SIG-M5 treated with dmso at 0.1 percent for 504 hours (cell line): ENCODE results near the gene LIPG.
"Not testable (repeated sequence)": the region's sequence is repeated elsewhere in the genome, so short reads cannot be mapped to it uniquely, and the experiment has no call there.

Experiments
- DNase-seq: peaks from one replicate; lab custom pipeline; 2025; ENCODE audit not compliant: unreplicated experiment; lab: John Stamatoyannopoulos, UW

The LIPG gene

GRCh38 chr18:49561289-49562193 lies at the start of gene LIPG:
Gene LIPG (plus strand): TSS chr18:49562057. CDS start chr18:49562309, 252 bp downstream.
- DNase-seq: peak; percentile 60

GRCh38 chr18:49512876-49513275 lies 49.0 kb upstream of the LIPG start:
- DNase-seq: not testable (repeated sequence)

- DNase-seq: no peak
Measured at GRCh38 chr18:49514577-49514976, 47.3 kb upstream of the LIPG start.

GRCh38 chr18:49515003-49515402 lies 46.9 kb upstream of the LIPG start:
- DNase-seq: not testable (repeated sequence)

GRCh38 chr18:49515516-49515915 lies 46.3 kb upstream of the LIPG start:
- DNase-seq: no peak

- DNase-seq: no peak
Measured at GRCh38 chr18:49517483-49517882, 44.4 kb upstream of the LIPG start.

GRCh38 chr18:49519101-49519971 lies 42.5 kb upstream of the LIPG start:
- no peak for DNase-seq

GRCh38 chr18:49520661-49521145 lies 41.2 kb upstream of the LIPG start:
- DNase-seq: no peak

- DNase-seq: no peak
Measured at GRCh38 chr18:49521216-49521835, 40.5 kb upstream of the LIPG start.

- DNase-seq: not testable (repeated sequence)
Measured at GRCh38 chr18:49523580-49524093, 38.2 kb upstream of the LIPG start.

- DNase-seq: no peak
Measured at GRCh38 chr18:49524349-49524748, 37.5 kb upstream of the LIPG start.

GRCh38 chr18:49524951-49525350 lies 36.9 kb upstream of the LIPG start:
- DNase-seq: no peak

- no peak for DNase-seq
Measured at GRCh38 chr18:49525981-49526380, 35.9 kb upstream of the LIPG start.

GRCh38 chr18:49527631-49528327 lies 34.1 kb upstream of the LIPG start:
- no peak for DNase-seq

GRCh38 chr18:49529596-49529995 lies 32.3 kb upstream of the LIPG start:
- DNase-seq: no peak

- peak; percentile 86 for DNase-seq
Measured at GRCh38 chr18:49531678-49532153, 30.1 kb upstream of the LIPG start.

- no peak for DNase-seq
Measured at GRCh38 chr18:49534846-49535601, 26.8 kb upstream of the LIPG start.

GRCh38 chr18:49537232-49537896 lies 24.5 kb upstream of the LIPG start:
- no peak for DNase-seq

GRCh38 chr18:49544362-49544761 lies 17.5 kb upstream of the LIPG start:
- no peak for DNase-seq
